Gastrocnemius medialis (tissue), 4 donors: ENCODE measurements around the gene CISD1. TPM values are rescaled to one million over a fixed set of nuclear protein-coding genes. Genes with fewer than 3 reads are reported as not detected.

ENCODE experiments used
- ATAC-seq, 2 donors: fragments of 150-250 bp; one replicate each; pipeline ENCODE4 v1.9.1; 2016
- DNase-seq, 2 donors: peaks; one replicate each; pipeline ENCODE4 v3.0.0-alpha.2; 2019
- H3K27ac ChIP-seq, 4 donors: fragments of 200-600 bp; sonication (generic); 1 replicate in 1 of 4; 2 replicates in 3 of 4; pipeline ENCODE4 v1.5.1; 2016 to 2018; ENCODE audit warnings: mild to moderate bottlenecking in 2 of 4, moderate library complexity in 1 of 4
- H3K27me3 ChIP-seq, 3 donors: fragments of 200-600 bp; sonication (generic) in 2 of 3; 1 replicate in 1 of 3; 2 replicates in 2 of 3; pipeline versions ENCODE4 v1.5.1 to v1.6.0; 2016 to 2019; ENCODE audit warnings: mild to moderate bottlenecking in 1 of 3, moderate library complexity in 1 of 3
- H3K36me3 ChIP-seq, 2 donors: fragments of 200-600 bp; sonication (generic) in 1 of 2; one replicate each; pipeline ENCODE4 v1.5.1; 2017 to 2018
- H3K4me1 ChIP-seq, 2 donors: fragments of 200-600 bp; sonication (generic) in 1 of 2; one replicate each; pipeline ENCODE4 v1.5.1; 2016 to 2017; ENCODE audit warnings: mild to moderate bottlenecking in 2 of 2
- H3K4me3 ChIP-seq, 4 donors: fragments of 200-600 bp; sonication (generic) in 3 of 4; 1 replicate in 1 of 4; 2 replicates in 3 of 4; pipeline ENCODE4 v1.5.1; 2016 to 2019; ENCODE audit warnings: mild to moderate bottlenecking in 2 of 4
- H3K9me3 ChIP-seq, 3 donors: fragments of 200-600 bp; sonication (generic) in 2 of 3; 1 replicate in 1 of 3; 2 replicates in 2 of 3; pipeline ENCODE4 v1.5.1; 2016 to 2019
- POLR2A ChIP-seq, 2 donors: fragments of 450-650 bp; IDR thresholded peaks; one replicate each; pipeline ENCODE4 v1.6.1; 2017; ENCODE audit warnings: antibody characterized with exemption in 2 of 2, mild to moderate bottlenecking in 2 of 2, moderate library complexity in 2 of 2
- in situ Hi-C, 4 donors: fragments of 200-750 bp; cut with MboI; loops; one replicate each; pipeline versions ENCODE4 v1.15.0 to v1.8.0; 2017; ENCODE audit warnings: low sequenced_read_pairs in 4 of 4
- intact Hi-C: fragments of 100-400 bp; cut with DNase I; formaldehyde crosslinking; loops from one replicate; pipeline ENCODE4 v1.15.1; 2023; ENCODE audit warnings: low total_unique reads
- total RNA-seq, 4 donors: library from RNA; depleted of rRNA; stranded (reverse); fragments of >200 nt; gene quantifications; one replicate each; pipeline versions ENCODE4 v1.1.0 to v1.2.3, GENCODE V29; 2016
- TF ChIP-seq, protein P1 (sequence below), 5 experiments: fragments of 450-650 bp in 3 of 5; fragments of 200-600 bp in 2 of 5; sonication (generic) in 2 of 5; IDR thresholded peaks in 4 of 5; conservative IDR thresholded peaks in 1 of 5; 1 replicate in 4 of 5; 2 replicates in 1 of 5; pipeline ENCODE4 v1.5.1; 2016 to 2019; ENCODE audit warnings: antibody characterized with exemption in 5 of 5, mild to moderate bottlenecking in 3 of 5, moderate library complexity in 3 of 5

The CISD1 gene
- total RNA-seq, 4 donors from 2014 or later: 54.4 to 90.2 (median 71.1) TPM

GRCh38 chr10:58300676-58301075 lies 31.7 kb downstream of the CISD1 start:
- DNase-seq (no peak), ATAC-seq (no peak)
- Histone ChIP-seq H3K27ac (no peak overlapping the region), H3K9me3 (no peaks in the 10 kb centered on the region), H3K36me3 (no peaks in the 10 kb centered on the region), H3K4me1 (peaks cover 3 to 8% of the 10 kb centered on the region in 2 donors), H3K27me3 (no peaks in the 10 kb centered on the region), H3K4me3 (no peak overlapping the region)
- intact Hi-C loops: no loop called here
- TF ChIP-seq, protein P1, sequence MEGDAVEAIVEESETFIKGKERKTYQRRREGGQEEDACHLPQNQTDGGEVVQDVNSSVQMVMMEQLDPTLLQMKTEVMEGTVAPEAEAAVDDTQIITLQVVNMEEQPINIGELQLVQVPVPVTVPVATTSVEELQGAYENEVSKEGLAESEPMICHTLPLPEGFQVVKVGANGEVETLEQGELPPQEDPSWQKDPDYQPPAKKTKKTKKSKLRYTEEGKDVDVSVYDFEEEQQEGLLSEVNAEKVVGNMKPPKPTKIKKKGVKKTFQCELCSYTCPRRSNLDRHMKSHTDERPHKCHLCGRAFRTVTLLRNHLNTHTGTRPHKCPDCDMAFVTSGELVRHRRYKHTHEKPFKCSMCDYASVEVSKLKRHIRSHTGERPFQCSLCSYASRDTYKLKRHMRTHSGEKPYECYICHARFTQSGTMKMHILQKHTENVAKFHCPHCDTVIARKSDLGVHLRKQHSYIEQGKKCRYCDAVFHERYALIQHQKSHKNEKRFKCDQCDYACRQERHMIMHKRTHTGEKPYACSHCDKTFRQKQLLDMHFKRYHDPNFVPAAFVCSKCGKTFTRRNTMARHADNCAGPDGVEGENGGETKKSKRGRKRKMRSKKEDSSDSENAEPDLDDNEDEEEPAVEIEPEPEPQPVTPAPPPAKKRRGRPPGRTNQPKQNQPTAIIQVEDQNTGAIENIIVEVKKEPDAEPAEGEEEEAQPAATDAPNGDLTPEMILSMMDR (IDR thresholded peaks at IDR 0.05 in 4 of 5, conservative IDR thresholded peaks at IDR 0.05 in 1 of 5): no peak
- TF ChIP-seq POLR2A (IDR thresholded peaks at IDR 0.05): no peak
- in situ Hi-C loops: no loop called here

DNA sequence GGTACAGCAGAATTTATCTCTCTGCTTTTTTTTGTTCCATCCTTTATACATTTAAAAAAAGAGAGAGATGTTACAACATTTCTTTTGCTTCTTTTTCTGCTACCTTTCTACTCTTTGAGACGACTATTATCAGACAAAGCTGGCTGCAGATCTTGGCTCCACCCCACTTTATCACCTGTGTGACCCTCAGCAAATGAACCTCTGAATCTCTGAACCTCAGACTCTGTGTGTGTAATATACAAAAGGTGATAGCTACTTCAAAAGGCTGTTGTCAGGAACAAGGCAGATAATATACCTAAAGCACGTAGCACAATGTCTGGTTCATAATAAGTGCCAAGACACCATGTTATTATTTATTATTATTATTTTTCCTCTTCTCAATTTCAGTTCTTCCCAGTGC lies 33.3 kb downstream of the CISD1 start:
- no peak for TF ChIP-seq POLR2A (IDR thresholded peaks at IDR 0.05)
- TF ChIP-seq, protein P1 (IDR thresholded peaks at IDR 0.05 in 4 of 5, conservative IDR thresholded peaks at IDR 0.05 in 1 of 5): no peak
- Histone ChIP-seq H3K4me3 (no peak overlapping the region), H3K4me1 (peaks cover 3 to 8% of the 10 kb centered on the region in 2 donors), H3K27ac (no peak overlapping the region), H3K27me3 (no peaks in the 10 kb centered on the region), H3K36me3 (no peaks in the 10 kb centered on the region), H3K9me3 (no peaks in the 10 kb centered on the region)
- DNase-seq (no peak), ATAC-seq (no peak)
- in situ Hi-C loops: no loop called here
- intact Hi-C loops: no loop called here

DNA sequence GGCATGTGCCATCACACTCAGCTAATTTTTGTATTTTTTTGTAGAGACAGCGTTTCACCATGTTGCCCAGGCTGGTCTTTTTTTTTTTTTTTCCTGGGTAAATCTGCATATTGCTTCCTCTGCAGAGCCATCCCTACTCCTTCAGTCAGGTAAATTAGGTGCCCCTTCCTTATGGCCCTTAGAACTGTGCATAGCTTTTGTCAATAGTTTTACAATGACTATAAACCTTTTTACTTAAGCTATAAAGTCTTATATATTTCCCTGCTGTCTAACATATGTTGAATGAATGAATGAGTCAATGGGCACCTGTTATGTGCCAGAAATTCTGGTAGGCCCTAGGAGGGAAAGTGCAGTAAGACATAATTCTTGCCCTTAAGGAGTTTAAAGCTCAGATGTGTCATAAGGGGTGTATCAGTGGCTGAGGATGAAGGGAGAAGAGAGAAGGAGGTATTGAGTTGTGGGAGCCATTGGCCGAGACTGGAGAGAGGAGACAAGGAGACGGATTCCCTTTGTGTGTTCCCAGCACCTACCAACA lies 35.2 kb downstream of the CISD1 start:
- Histone ChIP-seq H3K27me3 (no peaks in the 10 kb centered on the region), H3K27ac (no peak overlapping the region), H3K36me3 (no peaks in the 10 kb centered on the region), H3K4me1 (peaks cover 3 to 8% of the 10 kb centered on the region in 2 donors), H3K9me3 (no peaks in the 10 kb centered on the region), H3K4me3 (no peak overlapping the region)
- DNase-seq (no peak), ATAC-seq (no peak)
- no peak for TF ChIP-seq POLR2A (IDR thresholded peaks at IDR 0.05)
- TF ChIP-seq, protein P1 (IDR thresholded peaks at IDR 0.05 in 4 of 5, conservative IDR thresholded peaks at IDR 0.05 in 1 of 5): no peak
- in situ Hi-C loops (no loop called here), intact Hi-C loops (no loop called here)

DNA sequence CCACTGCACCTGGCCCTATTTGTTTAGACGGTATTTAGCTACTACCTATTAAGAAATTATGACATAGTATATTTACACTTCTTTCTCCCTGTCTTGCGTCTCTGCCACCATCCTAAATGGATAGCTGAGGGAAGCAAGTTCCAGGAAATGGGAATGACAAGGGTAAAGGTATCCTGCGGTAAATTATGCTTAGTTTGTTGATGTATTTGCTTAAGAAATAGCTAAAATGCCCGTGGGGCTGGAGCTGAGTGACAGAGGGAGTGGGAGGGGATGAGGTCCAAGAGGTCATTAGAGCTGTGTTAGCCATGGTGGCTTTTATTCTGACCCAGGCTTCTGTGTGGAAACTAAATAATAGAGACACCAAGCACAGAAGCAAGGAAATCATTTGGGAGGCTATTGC lies 36.9 kb downstream of the CISD1 start:
- H3K9me3 ChIP-seq: no peaks in the 10 kb centered on the region
- DNase-seq: no peak
- H3K27ac ChIP-seq: no peak overlapping the region
- no peaks in the 10 kb centered on the region for H3K36me3 ChIP-seq
- no peaks in the 10 kb centered on the region for H3K27me3 ChIP-seq
- in situ Hi-C loops: no loop called here
- TF ChIP-seq, protein P1 (IDR thresholded peaks at IDR 0.05 in 4 of 5, conservative IDR thresholded peaks at IDR 0.05 in 1 of 5): no peak
- no peak for TF ChIP-seq POLR2A (IDR thresholded peaks at IDR 0.05)
- ATAC-seq: no peak
- H3K4me3 ChIP-seq: no peak overlapping the region
- intact Hi-C loops: no loop called here
- peaks cover 3 to 8% of the 10 kb centered on the region in 2 donors for H3K4me1 ChIP-seq

- Histone ChIP-seq H3K36me3 (no peaks in the 10 kb centered on the region), H3K4me1 (no peaks in the 10 kb centered on the region), H3K4me3 (no peak overlapping the region), H3K27ac (no peak overlapping the region), H3K9me3 (no peaks in the 10 kb centered on the region), H3K27me3 (no peaks in the 10 kb centered on the region)
- intact Hi-C loops (no loop called here), in situ Hi-C loops (no loop called here)
- ATAC-seq (no peak), DNase-seq (no peak)
- TF ChIP-seq, protein P1 (IDR thresholded peaks at IDR 0.05 in 4 of 5, conservative IDR thresholded peaks at IDR 0.05 in 1 of 5): no peak
- TF ChIP-seq POLR2A (IDR thresholded peaks at IDR 0.05): no peak
Observed at GRCh38 chr10:58307676-58308075, 38.7 kb downstream of the CISD1 start.
